Eye (tissue), 1 donor: ENCODE data around the gene ZSCAN5B.
A peak's percentile ranks its signal among the peaks of the same experiment; 100 is the strongest.
"Not testable (repeated sequence)": the region's sequence is repeated elsewhere in the genome, so short reads cannot be mapped to it uniquely, and the experiment has no call there.

Experiments used
- DNase-seq: peaks from one replicate; pipeline ENCODE4 v3.0.0-alpha.2; 2015

The ZSCAN5B gene, protein sequence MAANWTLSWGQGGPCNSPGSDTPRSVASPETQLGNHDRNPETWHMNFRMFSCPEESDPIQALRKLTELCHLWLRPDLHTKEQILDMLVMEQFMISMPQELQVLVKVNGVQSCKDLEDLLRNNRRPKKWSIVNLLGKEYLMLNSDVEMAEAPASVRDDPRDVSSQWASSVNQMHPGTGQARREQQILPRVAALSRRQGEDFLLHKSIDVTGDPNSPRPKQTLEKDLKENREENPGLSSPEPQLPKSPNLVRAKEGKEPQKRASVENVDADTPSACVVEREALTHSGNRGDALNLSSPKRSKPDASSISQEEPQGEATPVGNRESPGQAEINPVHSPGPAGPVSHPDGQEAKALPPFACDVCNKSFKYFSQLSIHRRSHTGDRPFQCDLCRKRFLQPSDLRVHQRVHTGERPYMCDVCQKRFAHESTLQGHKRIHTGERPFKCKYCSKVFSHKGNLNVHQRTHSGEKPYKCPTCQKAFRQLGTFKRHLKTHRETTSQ

GRCh38 chr19:56197646-56198045, at the start of gene ZSCAN5B:
TSS of gene ZSCAN5B (minus strand) at chr19:56197783. CDS start at chr19:56193052, 4,731 bp downstream.
- not testable (repeated sequence) for DNase-seq

DNA sequence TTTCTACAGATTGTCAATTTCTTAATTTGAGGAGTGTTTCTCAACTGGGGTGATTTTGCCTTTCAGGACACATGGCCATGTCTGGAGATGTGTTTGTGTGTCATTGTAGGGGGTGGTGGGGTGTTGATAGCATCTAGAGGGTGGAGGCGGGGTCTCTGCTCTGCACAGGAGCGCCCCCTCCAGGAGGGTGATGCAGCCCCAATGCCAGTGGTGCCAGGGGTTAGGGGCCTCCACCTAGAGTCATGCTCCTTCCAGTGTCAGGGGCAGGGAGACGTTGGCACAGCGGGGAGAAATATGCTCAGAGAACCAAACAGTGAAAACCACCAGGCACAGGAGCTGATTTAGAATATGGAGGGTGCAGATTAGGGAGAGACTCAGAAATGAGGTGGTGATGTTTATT, 48.2 kb upstream of the ZSCAN5B start:
- DNase-seq = not testable (repeated sequence)

DNA sequence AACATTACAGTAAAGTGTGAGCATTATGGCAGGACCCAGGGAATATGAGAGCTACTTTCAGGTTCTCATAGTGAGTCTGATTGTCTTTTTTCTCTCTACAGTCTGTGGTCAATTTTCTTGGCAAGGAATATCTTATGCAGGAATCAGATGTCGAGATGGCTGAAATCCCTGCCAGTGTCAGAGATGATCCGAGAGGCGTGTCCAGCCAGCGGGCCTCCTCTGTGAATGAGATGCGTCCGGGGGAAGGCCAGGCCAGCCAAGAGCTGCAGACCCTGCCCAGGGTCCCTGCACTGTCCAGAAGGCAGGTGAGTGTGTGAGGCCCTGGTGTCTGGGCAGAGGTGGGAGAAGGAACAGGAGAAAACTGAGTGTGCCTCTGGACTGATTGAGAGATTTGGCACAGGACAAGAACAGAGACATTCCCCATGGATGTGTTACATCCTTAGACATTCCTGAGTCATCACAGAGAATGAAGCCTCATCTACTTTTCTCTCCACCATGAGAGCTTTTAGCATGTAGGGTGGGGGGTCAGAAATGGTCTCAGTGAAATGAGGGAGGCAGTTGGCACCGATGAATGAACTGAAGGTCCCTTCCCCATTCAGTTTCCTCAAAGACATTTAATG, 47.6 kb upstream of the ZSCAN5B start:
- DNase-seq = no peak

DNA sequence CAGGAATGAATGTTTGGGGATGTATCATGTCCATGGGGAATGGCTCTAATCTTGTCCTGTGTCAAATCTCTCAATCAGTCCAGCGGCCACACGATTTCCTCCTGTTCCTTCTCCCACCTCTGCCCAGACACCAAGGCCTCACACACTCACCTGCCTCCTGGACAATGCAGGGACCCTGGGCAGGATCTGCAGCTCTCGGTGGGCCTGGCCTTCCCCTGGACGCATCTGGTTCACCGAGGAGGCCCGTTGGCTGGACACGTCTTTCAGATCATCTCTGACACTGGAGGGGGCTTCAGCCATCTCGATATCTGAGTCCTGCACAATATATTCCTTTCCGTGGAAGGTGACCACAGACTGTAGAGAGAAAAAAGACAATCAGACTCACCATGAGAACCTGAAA, 25.9 kb upstream of the ZSCAN5B start:
- DNase-seq = no peak

- DNase-seq = no peak
These were observed 25.3 kb upstream of the ZSCAN5B start for GRCh38 chr19:56222901-56223300.

- no peak for DNase-seq
These were observed 24.3 kb upstream of the ZSCAN5B start for GRCh38 chr19:56221851-56222250.

DNA sequence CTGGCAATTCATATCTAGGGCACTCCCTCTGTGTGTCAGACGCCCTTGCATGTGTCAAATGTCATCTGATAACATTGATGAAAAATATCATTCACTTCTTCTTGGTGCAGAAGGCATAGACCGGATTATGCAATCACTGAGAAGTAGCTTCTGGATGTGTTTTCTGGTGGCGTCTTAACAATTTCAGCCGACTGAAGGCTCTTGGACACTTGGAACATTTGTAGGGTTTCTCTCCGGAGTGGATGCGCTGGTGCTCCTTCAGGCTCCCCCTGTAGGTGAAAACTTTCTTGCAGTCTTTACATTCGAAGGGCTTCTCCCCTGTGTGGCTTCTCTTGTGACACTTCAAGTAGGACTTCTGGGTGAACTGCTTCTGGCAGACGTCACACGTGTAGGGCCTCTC, 23.9 kb upstream of the ZSCAN5B start:
- peak; percentile 27 for DNase-seq

- no peak for DNase-seq
These were observed 21.4 kb upstream of the ZSCAN5B start for GRCh38 chr19:56218961-56219360.

DNA sequence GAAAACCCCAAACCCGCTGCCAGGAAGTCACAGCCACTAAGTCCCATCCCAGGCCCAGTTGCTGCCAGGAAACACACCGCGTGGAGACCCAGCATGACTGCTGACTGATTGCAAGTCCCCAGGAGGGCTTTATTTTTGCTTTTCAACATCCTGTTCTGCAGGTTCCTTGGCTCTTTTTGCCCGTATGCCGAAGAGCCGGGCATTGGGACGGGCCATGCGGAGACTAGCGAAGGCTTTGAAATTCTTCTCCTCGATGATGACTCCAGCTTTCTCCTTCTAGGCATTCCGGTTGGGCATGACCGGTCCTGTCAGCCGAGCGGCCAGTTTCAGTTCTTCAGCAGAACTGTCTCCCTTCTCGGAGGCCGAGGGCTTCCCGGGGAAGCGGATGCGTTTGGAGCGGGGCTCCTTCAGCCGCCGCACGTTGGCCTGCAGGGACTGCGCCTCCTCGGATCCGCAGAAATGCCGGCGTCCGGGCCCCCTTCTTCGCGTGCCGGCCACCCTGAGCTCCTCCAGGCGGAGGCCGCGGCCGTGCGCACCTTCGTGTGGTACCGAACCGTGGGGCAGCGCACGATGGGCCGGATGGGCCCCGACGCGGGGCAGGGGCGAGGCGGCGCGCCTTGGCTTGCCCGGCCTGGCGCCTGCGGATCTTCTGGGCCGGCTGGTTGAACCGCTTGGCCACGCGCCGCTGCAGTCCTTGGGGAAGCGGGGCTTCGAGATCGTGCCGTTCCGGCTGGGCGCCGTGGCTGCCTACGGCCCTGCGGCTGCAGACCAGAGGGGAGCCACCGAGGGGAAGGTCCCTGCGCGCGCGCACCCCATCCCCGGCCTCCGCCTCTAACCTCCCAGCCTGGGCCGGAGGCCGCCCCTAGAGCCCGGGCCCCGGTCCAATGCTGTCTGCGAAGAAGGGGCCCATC, 19.7 kb upstream of the ZSCAN5B start:
- DNase-seq = peak; percentile 67

- no peak for DNase-seq
These were observed 14.1 kb upstream of the ZSCAN5B start for GRCh38 chr19:56211718-56212117.

DNA sequence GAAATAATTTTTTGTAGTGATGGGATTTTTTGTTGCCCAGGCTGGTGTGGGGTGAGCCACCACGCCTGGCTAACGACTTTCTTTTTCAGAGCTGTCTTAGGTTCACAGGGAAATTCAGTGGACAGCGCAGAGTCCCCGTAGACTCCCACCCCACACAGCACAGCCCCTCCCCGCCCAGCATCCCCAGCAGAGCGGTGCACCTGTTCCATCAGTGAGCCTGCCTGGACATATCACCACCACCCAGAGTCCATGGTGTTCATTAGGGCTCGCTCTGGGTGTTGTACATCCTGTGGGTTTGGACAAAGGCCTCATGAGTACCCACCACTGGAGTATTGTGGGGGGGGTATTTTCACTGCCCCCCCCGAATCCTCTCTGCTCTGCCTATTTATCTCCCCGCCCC, 12.5 kb upstream of the ZSCAN5B start:
- DNase-seq = not testable (repeated sequence)

- no peak for DNase-seq
These were observed 11.5 kb upstream of the ZSCAN5B start for GRCh38 chr19:56209091-56209490.

GRCh38 chr19:56207581-56207980, 10.0 kb upstream of the ZSCAN5B start:
- DNase-seq = not testable (repeated sequence)

DNA sequence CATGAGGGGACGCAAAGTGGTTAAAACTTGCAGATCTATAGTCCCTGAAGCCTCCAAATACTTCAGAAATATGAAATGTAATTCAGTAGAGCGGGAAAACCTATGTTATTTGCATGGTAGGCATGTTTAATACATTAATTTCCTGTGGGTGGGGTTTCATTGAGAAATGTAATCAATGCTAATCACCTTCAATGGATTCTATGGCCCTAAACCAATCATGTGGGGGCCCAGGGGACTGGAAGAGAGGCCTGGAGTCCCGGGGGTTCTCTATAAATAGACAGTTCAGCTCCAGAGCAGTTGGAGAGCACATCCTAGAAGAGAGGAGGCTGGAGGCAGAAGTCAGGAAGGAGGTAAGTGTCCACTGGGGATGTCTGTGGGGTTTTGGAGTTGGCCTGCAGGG, 4.4 kb upstream of the ZSCAN5B start, which contains the start of gene ZSCAN5C:
ZSCAN5C (plus strand) TSS at position 301 of the 400 bp plus-strand sequence. CDS start 3,641 bp downstream, outside the sequence.
- no peak for DNase-seq

DNA sequence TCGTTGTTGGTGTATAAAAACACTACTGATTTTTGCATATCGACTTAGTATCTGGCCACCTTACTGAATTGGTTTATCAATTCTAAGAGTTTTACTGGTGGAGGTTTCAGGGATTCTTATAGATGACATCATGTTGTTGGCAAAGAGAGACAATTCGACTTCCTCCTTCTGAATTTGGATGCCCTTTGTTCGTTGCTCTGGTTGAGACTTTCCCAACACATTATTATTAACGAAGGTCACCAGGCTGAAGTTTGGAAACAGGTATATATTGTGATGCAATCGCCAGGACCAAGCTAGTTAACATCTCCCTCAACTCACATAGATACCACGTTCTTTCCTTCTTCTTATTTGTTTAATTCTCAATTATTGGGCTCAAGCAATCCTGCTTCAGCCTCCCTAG, 2.1 kb upstream of the ZSCAN5B start:
- DNase-seq = no peak

DNA sequence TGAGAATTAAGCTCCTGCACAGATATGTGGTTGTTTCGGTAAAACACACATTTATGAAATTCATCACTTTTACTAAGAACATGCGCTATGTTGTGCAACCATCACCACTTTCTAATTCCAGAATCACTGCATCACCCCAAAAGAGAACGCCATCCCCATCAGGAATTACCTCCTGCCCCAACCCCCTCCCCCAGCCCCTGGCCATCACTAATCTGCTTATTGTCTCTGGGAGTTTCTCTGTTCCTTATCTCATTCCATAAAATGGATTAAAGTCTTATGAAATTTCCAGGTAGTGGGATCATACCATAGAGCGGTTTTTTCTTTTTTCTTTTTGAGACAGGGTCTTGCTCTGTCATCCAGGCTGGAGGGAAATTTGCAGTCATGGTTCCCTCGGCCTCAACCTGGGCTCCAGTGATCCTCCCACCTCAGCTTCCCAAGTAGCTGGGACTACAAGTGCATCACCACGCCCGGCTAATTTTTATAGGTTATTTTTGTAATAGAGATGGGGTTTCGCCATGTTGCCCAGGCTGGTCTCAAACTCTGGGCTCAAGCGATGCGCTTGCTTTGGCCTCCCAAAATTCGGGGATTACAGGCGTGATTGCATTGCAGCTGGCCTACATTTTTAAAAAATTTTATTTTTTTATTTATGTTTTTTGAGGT, 3.5 kb downstream of the ZSCAN5B start:
- no peak for DNase-seq

GRCh38 chr19:56191711-56192110, 5.9 kb downstream of the ZSCAN5B start:
- DNase-seq = no peak

DNA sequence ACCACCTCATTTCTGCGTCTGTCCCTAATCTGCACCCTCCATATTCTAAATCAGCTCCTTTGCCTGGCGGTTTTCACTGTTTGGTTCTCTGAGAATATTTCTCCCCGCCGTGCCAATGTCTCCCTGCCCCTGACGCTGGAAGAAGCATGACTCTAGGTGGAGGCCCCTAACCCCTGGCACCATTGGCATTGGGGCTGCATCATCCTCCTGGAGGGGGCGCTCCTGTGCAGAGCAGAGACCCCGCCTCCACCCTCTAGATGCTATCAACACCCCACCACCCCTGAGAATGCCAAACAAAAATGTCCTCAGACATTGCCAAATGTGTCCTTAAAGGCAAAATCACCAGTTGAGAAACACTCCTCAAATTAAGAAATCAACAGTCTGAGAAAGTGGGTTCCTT, 6.5 kb downstream of the ZSCAN5B start:
- no peak for DNase-seq

- peak; percentile 27 for DNase-seq
These were observed 7.8 kb downstream of the ZSCAN5B start for GRCh38 chr19:56189785-56190184.

- DNase-seq = no peak
These were observed 19.9 kb downstream of the ZSCAN5B start for GRCh38 chr19:56177564-56178243.

DNA sequence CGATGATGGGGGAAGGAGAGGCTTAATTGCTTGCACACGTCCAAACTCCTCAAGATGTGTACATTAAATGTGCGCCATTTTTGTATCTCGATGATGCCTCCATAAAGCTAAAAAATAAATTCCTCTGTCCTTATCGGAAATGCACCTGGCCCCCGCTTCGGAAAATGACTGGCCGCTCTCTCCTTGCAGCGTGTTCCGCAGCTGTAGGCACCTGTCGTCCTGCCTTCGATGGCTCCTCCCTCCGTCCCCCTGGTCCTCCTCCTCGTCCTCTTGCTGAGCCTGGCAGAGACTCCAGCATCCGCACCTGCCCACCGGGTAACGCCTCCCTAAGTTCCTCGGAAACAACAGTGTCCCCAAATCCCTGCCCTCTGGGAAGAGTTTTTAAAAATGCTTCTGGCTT, 20.7 kb downstream of the ZSCAN5B start:
- no peak for DNase-seq

DNA sequence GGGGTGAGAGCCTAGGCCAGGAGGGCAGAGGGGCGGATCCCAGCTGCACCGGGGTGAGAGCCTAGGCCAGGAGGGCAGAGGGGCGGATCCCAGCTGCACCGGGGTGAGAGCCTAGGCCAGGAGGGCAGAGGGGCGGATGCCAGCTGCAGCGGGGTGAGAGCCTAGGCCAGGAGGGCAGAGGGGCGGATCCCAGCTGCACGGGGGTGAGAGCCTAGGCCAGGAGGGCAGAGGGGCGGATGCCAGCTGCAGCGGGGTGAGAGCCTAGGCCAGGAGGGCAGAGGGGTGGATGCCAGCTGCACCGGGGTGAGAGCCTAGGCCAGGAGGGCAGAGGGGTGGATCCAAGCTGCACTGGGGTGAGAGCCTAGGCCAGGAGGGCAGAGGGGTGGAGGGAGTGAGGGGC, 21.3 kb downstream of the ZSCAN5B start:
- not testable (repeated sequence) for DNase-seq
